Neural progenitor cell (in vitro differentiated cells): ENCODE results near the gene UNC45A.

ENCODE experiments used
- EZH2 ChIP-seq: fragments of 200-600 bp; sonication (generic); IDR thresholded peaks from 2 replicates; pipeline ENCODE4 v1.6.1; 2017; ENCODE audit warnings: antibody characterized with exemption, mild to moderate bottlenecking, moderate library complexity
- TF ChIP-seq, protein P1 (sequence below): fragments of 200-600 bp; sonication (generic); IDR thresholded peaks from 2 replicates; pipeline ENCODE4 v1.5.1; 2017; ENCODE audit warnings: antibody characterized with exemption, mild to moderate bottlenecking

GRCh38 chr15:90991587-90992285 lies 56.7 kb downstream of the UNC45A start:
- TF ChIP-seq, protein P1, sequence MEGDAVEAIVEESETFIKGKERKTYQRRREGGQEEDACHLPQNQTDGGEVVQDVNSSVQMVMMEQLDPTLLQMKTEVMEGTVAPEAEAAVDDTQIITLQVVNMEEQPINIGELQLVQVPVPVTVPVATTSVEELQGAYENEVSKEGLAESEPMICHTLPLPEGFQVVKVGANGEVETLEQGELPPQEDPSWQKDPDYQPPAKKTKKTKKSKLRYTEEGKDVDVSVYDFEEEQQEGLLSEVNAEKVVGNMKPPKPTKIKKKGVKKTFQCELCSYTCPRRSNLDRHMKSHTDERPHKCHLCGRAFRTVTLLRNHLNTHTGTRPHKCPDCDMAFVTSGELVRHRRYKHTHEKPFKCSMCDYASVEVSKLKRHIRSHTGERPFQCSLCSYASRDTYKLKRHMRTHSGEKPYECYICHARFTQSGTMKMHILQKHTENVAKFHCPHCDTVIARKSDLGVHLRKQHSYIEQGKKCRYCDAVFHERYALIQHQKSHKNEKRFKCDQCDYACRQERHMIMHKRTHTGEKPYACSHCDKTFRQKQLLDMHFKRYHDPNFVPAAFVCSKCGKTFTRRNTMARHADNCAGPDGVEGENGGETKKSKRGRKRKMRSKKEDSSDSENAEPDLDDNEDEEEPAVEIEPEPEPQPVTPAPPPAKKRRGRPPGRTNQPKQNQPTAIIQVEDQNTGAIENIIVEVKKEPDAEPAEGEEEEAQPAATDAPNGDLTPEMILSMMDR, result no peak
- TF ChIP-seq EZH2, result no peak
